ENCODE measurements around the gene SMYD3. TPM values are rescaled to one million over a fixed set of nuclear protein-coding genes. Genes with fewer than 3 reads are reported as not detected.

SMYD3 gene
- total RNA-seq, 3 donors from 2014 or later = 16.3 to 18.0 (median 16.4) TPM

GRCh38 chr1:246043556-246043955, 463.5 kb downstream of the SMYD3 start:
- ATAC-seq (no peak), DNase-seq (no peak)
- intact Hi-C loops (cut with DNase I, micrococcal nuclease) = no loop called here
- TF ChIP-seq, protein P1, sequence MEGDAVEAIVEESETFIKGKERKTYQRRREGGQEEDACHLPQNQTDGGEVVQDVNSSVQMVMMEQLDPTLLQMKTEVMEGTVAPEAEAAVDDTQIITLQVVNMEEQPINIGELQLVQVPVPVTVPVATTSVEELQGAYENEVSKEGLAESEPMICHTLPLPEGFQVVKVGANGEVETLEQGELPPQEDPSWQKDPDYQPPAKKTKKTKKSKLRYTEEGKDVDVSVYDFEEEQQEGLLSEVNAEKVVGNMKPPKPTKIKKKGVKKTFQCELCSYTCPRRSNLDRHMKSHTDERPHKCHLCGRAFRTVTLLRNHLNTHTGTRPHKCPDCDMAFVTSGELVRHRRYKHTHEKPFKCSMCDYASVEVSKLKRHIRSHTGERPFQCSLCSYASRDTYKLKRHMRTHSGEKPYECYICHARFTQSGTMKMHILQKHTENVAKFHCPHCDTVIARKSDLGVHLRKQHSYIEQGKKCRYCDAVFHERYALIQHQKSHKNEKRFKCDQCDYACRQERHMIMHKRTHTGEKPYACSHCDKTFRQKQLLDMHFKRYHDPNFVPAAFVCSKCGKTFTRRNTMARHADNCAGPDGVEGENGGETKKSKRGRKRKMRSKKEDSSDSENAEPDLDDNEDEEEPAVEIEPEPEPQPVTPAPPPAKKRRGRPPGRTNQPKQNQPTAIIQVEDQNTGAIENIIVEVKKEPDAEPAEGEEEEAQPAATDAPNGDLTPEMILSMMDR (IDR thresholded peaks at IDR 0.05) = no peak
- H3K9me3 ChIP-seq = no peaks in the 10 kb centered on the region
- H3K4me3 ChIP-seq = no peak overlapping the region
- no peaks in the 10 kb centered on the region for H3K4me1 ChIP-seq (ENCODE audit: low read depth)
- H3K36me3 ChIP-seq (ENCODE audit: low read depth) = no peaks in the 10 kb centered on the region

DNA sequence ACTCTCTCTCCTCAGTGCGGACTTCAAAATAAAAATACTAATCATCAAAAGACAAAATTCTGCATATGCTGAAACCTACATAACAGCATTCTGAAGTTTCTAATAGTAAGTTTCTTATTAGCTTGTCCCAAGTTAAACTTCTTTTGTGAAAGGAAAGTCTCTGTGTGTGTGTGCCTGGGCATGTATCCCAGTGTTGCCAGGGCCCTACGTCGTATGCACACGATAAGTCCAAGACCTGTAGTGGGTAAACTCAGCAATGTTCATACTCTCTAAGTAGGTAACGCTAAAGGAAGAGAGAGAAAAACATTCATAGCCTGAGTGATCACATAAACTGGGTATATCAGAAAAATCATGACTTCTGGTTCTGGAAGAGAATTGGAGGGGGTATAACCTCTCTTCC, 465.7 kb downstream of the SMYD3 start:
- no peak overlapping the region for H3K4me3 ChIP-seq
- no peaks in the 10 kb centered on the region for H3K9me3 ChIP-seq
- DNase-seq (no peak), ATAC-seq (no peak)
- H3K4me1 ChIP-seq (ENCODE audit: low read depth) = no peaks in the 10 kb centered on the region
- intact Hi-C loops (cut with DNase I, micrococcal nuclease) = no loop called here
- no peaks in the 10 kb centered on the region for H3K36me3 ChIP-seq (ENCODE audit: low read depth)
- TF ChIP-seq, protein P1 (IDR thresholded peaks at IDR 0.05) = no peak

- no peaks in the 10 kb centered on the region for H3K36me3 ChIP-seq (ENCODE audit: low read depth)
- TF ChIP-seq, protein P1 (IDR thresholded peaks at IDR 0.05) = no peak
- no peaks in the 10 kb centered on the region for H3K9me3 ChIP-seq
- DNase-seq (no peak), ATAC-seq (no peak)
- no peaks in the 10 kb centered on the region for H3K4me1 ChIP-seq (ENCODE audit: low read depth)
- intact Hi-C loops (cut with DNase I, micrococcal nuclease) = no loop called here
- no peak overlapping the region for H3K4me3 ChIP-seq
These were observed 466.7 kb downstream of the SMYD3 start for GRCh38 chr1:246040200-246040890.

DNA sequence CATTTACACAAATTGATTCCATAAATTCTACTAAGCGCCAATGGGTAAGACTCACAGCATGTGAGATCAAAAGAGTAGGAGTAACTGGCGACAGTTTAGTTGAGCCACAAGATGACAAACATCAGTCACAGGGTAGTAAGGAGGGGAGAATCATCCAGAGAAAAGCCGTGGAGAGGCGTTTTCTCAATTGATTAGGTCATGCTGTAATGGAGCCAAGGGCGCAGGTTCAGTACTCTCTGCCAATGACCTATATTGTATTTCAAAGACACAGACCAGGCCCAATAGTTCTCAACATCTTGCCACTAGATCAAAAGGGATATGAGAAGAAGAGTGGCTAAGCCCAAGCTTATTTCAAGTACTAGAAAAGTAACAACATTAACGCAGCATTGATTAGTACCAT, 467.5 kb downstream of the SMYD3 start:
- TF ChIP-seq, protein P1 (IDR thresholded peaks at IDR 0.05) = no peak
- Histone ChIP-seq H3K4me1 (ENCODE audit: low read depth) (no peaks in the 10 kb centered on the region), H3K36me3 (ENCODE audit: low read depth) (no peaks in the 10 kb centered on the region), H3K9me3 (no peaks in the 10 kb centered on the region), H3K4me3 (no peak overlapping the region)
- DNase-seq (no peak), ATAC-seq (no peak)
- intact Hi-C loops (cut with DNase I, micrococcal nuclease) = no loop called here

GRCh38 chr1:246037832-246038231, 469.2 kb downstream of the SMYD3 start:
- no peaks in the 10 kb centered on the region for H3K4me1 ChIP-seq (ENCODE audit: low read depth)
- no peaks in the 10 kb centered on the region for H3K36me3 ChIP-seq (ENCODE audit: low read depth)
- ATAC-seq (no peak), DNase-seq (no peak)
- no peak overlapping the region for H3K4me3 ChIP-seq
- intact Hi-C loops (cut with DNase I, micrococcal nuclease) = no loop called here
- TF ChIP-seq, protein P1 (IDR thresholded peaks at IDR 0.05) = no peak
- no peaks in the 10 kb centered on the region for H3K9me3 ChIP-seq

DNA sequence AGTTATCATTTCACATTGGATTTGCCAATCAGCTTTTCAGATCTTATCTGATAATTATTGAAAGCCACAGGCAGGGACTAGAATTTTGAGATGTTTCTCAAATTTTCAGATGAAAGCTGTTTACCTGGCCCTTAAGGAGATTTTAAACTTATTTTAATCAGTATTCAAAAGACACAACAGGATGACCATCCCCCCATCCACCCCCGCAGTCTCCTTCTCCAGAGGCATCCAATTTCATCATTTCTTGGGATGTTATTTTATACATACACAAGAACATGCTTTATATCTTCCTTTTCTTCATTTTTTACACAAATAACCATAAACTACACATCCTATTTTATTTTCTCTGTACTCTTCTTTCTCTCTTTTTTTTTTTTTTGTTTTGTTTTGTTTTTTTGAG, 470.9 kb downstream of the SMYD3 start:
- ATAC-seq (no peak), DNase-seq (no peak)
- TF ChIP-seq, protein P1 (IDR thresholded peaks at IDR 0.05) = no peak
- H3K9me3 ChIP-seq = no peaks in the 10 kb centered on the region
- intact Hi-C loops (cut with DNase I, micrococcal nuclease) = no loop called here
- H3K36me3 ChIP-seq (ENCODE audit: low read depth) = no peaks in the 10 kb centered on the region
- H3K4me3 ChIP-seq = no peak overlapping the region
- H3K4me1 ChIP-seq (ENCODE audit: low read depth) = no peaks in the 10 kb centered on the region

Measured in mucosa of descending colon (tissue), 3 donors.